Chondrocyte (in vitro differentiated cells): ENCODE data around the gene PCNX1. TPM values are rescaled to one million over a fixed set of nuclear protein-coding genes. Genes with fewer than 3 reads are reported as not detected.

Experiments
- DNase-seq: peaks from one replicate; pipeline ENCODE4 v3.0.0; 2021; ENCODE audit warnings: mixed read lengths, low spot score
- H3K27ac Mint-ChIP-seq: one replicate; pipeline ENCODE4 v1.8.0; 2021; ENCODE audit warnings: mild to moderate bottlenecking, moderate library complexity, mixed read lengths; ENCODE audit not compliant: unreplicated experiment
- H3K27me3 Mint-ChIP-seq: 2 replicates; pipeline ENCODE4 v1.8.0; 2021; ENCODE audit warnings: low read depth, mixed read lengths
- H3K36me3 Mint-ChIP-seq: 2 replicates; pipeline ENCODE4 v1.8.0; 2021; ENCODE audit warnings: low read depth, mixed read lengths
- H3K4me1 Mint-ChIP-seq: 2 replicates; pipeline ENCODE4 v1.8.0; 2021; ENCODE audit warnings: low read depth, mild to moderate bottlenecking, mixed read lengths
- H3K4me3 Mint-ChIP-seq: one replicate; pipeline ENCODE4 v1.8.0; 2021; ENCODE audit warnings: mild to moderate bottlenecking, moderate library complexity, mixed read lengths; ENCODE audit not compliant: unreplicated experiment
- H3K9me3 Mint-ChIP-seq: 2 replicates; pipeline ENCODE4 v1.8.0; 2021; ENCODE audit warnings: low read depth, mixed read lengths
- total RNA-seq: library from RNA; stranded (reverse); gene quantifications from 3 replicates; pipeline ENCODE4 v1.2.1, GENCODE V29; 2021
- TF ChIP-seq, protein P1 (sequence below): fragments of 200-600 bp; sonication (generic); IDR thresholded peaks from 2 replicates; pipeline ENCODE4 v1.5.0; 2021; ENCODE audit warnings: antibody characterized with exemption, mild to moderate bottlenecking, moderate library complexity

The PCNX1 gene
- total RNA-seq, 1 donor from 2014 or later, result 54.3 TPM

- H3K36me3 Mint-ChIP-seq, result peaks cover 4% of the 10 kb centered on the region
- DNase-seq, result no peak
- H3K27me3 Mint-ChIP-seq, result no peaks in the 10 kb centered on the region
- no peak overlapping the region for H3K4me3 Mint-ChIP-seq
- TF ChIP-seq, protein P1, sequence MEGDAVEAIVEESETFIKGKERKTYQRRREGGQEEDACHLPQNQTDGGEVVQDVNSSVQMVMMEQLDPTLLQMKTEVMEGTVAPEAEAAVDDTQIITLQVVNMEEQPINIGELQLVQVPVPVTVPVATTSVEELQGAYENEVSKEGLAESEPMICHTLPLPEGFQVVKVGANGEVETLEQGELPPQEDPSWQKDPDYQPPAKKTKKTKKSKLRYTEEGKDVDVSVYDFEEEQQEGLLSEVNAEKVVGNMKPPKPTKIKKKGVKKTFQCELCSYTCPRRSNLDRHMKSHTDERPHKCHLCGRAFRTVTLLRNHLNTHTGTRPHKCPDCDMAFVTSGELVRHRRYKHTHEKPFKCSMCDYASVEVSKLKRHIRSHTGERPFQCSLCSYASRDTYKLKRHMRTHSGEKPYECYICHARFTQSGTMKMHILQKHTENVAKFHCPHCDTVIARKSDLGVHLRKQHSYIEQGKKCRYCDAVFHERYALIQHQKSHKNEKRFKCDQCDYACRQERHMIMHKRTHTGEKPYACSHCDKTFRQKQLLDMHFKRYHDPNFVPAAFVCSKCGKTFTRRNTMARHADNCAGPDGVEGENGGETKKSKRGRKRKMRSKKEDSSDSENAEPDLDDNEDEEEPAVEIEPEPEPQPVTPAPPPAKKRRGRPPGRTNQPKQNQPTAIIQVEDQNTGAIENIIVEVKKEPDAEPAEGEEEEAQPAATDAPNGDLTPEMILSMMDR, result no peak
- H3K27ac Mint-ChIP-seq, result no peak overlapping the region
- peaks cover 4% of the 10 kb centered on the region for H3K4me1 Mint-ChIP-seq
- peaks cover 9% of the 10 kb centered on the region for H3K9me3 Mint-ChIP-seq
These were observed 230.5 kb downstream of the PCNX1 start for GRCh38 chr14:71137536-71138447.

DNA sequence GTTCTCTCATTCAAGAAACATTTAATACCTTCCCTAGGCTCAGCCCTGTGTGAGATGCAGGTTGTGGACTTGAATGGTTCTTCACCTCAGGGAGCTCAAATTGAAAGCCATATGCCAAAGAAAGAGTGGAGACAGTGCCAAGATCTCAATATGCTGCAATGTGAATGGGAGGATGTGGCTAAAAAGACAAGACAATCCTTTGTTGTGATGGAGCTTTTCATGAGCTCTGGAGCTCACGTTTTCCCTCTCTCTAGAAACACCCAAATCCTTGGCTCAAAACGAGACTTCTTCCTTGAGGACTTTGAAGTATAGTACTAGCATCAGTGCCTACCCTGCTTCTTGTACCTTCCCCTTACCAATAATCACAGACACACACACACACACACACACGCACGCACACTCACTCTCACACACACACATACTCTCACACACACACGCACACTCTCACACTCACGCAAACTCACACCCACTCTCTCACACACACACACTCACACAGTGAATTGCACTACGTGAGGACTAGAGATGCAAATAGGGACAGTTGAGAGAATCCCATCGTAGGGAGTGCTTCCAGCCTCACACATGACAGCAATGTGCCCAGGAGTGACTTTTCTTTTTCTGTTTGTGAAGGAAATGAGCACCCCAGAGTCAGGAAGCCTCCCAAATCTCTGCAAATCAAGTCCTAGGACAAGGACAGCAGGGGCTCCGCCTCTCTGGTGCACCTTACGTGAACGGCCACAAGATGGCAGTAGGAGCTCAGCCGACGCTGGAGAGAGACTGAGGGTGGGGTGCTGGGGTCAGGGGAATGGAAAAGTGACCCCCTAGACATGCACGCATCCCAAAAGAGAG lies 231.4 kb downstream of the PCNX1 start:
- TF ChIP-seq, protein P1, result peak; percentile 97
- Mint-ChIP-seq H3K27ac (no peak overlapping the region), H3K27me3 (no peaks in the 10 kb centered on the region), H3K9me3 (peaks cover 9% of the 10 kb centered on the region), H3K4me1 (peaks cover 10% of the 10 kb centered on the region), H3K36me3 (peaks cover 4% of the 10 kb centered on the region), H3K4me3 (no peak overlapping the region)
- no peak for DNase-seq

DNA sequence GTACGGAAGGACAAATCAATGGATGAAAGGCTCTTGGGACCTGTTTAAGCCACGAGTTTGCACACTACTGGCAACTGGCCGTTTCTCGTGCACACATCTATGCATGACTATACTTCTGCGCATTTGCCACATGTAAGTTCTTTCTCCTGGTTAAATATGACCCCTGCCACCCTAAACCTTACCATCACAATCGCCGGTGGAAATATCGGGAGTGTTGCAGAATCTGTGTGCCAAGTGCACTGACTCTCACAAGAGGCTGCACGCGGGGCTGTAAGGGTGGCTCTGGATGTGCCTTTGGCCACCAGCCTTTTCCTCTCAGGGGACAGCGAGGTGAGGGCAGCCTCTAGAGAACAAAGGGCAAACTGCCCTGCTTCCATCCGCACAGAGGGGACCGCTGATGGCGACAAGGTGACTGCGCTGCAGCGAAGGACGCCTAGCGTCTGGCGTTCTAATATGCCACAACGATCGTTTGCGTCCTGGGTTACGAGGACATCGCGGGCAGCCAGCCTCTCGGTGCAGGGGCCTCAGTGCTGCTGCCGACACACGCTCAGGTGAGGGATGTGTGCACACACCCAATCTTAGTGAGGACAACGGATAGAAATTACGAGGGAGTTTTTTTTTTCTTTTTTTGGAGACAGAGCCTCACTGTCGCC lies 232.2 kb downstream of the PCNX1 start:
- Mint-ChIP-seq H3K4me3 (no peak overlapping the region), H3K9me3 (peaks cover 9% of the 10 kb centered on the region), H3K27me3 (no peaks in the 10 kb centered on the region), H3K4me1 (peaks cover 13% of the 10 kb centered on the region), H3K27ac (no peak overlapping the region), H3K36me3 (peaks cover 4% of the 10 kb centered on the region)
- TF ChIP-seq, protein P1, result peak; percentile 7
- no peak for DNase-seq

GRCh38 chr14:71140157-71140556 lies 232.9 kb downstream of the PCNX1 start:
- peaks cover 4% of the 10 kb centered on the region for H3K36me3 Mint-ChIP-seq
- H3K27me3 Mint-ChIP-seq, result no peaks in the 10 kb centered on the region
- H3K27ac Mint-ChIP-seq, result no peak overlapping the region
- no peak overlapping the region for H3K4me3 Mint-ChIP-seq
- TF ChIP-seq, protein P1, result no peak
- DNase-seq, result no peak
- peaks cover 9% of the 10 kb centered on the region for H3K9me3 Mint-ChIP-seq
- H3K4me1 Mint-ChIP-seq, result peaks cover 13% of the 10 kb centered on the region
